ENCODE measurements around the gene CELSR3.

The CELSR3 gene

DNA sequence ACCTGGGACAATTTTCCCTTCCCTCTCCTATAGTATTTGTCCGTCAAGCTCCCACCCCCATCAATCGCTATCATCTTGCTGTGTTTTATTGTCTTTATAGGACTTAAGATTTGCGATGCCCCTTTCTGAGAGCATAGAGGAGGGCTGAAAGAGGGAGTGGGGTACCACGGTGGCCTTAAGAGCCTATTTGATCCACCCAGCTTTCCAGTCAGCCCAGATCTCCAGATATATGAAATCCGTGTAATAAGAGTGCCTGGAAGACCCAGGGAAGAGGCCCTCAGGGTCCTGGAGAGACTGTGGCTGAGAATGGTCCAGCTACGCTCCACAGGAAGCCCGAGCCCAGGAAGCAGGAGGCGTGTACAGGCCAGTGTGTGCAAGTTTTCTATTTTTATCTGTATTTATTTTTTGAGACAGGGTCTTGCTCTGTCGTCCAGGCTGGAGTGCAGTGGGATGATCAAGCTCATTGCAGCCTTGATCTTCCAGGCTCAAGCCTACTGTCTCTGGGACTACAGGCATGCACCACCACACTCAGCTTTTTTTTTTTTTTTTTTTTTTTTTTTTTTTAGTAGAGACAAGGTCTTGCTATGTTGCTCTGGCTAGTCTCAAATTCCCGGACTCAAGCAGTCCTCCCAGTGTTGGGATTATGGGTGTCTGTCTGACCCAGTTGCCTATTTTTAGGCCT, 24.0 kb upstream of the CELSR3 start:
- DNase-seq, result no peak

GRCh38 chr3:48685603-48686511, 23.2 kb upstream of the CELSR3 start, which contains the start of gene NCKIPSD:
NCKIPSD (minus strand) TSS chr3:48685915; CDS start chr3:48685807, 108 bp downstream.
- DNase-seq, result peak; percentile 94

DNA sequence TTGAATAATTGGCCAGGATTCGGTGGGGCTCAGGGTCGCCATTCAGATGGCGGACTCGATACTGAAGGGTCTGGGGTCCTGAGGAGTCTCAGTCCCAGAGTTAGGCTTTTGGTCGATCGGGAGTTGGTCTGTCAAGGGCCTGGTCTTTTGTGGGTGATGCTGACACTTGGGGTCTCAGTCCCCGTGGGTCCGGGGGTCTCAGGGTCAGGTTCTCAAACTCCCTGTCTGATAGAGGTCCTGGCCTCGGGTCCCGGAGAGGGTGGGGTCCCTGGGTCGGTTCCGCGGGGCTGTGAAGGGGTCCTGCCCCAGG, 22.6 kb upstream of the CELSR3 start:
- DNase-seq, result no peak

GRCh38 chr3:48684480-48685143, 21.9 kb upstream of the CELSR3 start:
- peak; percentile 40 for DNase-seq

- no peak for DNase-seq
These were observed 21.3 kb upstream of the CELSR3 start for GRCh38 chr3:48684054-48684349.

DNA sequence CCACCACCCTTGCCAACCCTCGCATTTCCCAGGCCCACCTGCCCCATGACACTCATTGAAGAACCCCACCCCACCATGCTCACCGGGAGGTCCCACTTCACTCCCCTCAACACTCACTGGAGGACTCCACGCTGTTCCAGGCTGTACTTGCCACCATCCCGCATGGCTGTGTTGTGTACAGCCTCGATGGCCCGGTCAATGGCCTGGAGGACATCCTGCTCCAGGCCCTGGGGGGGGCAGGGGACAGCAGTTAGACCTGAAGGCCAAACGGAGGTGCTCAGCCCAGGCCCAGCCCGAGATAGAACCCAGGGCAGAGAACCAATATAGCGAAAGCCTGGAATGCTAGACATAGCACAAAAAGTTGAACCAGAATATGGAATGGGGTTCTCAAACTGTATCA, 20.1 kb upstream of the CELSR3 start:
- DNase-seq, result no peak

DNA sequence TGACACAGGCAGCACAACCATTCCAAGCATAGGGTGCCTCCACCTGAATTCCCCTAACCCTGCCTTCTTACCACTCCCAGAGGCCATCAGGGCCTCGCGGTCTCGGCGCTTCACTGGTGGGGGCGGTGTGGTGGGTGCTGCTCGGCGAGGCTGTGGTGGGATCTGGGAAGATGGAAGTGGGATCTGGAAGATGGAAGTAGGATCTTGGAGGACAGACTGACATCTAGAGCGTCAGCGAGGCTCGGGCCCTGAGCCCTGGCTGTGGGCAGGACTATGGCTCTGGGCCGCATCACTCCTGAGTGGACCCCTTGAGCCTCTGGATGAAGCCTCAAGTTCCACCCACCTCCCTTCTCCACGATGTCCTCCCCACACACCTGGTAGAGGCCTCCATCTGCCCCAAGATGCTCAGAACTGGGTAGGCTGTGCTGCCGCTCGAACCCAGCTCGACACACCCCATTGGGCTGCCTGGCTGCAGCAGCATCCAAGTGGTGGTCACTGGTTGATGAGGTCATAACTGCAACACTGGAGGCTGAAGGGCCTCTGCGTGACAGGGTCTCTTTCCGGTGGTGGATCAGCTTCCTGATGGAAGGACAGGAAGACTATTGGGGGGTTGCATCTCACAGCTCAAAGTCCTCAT, 19.4 kb upstream of the CELSR3 start:
- DNase-seq, result no peak

GRCh38 chr3:48681541-48681880, 18.8 kb upstream of the CELSR3 start:
- DNase-seq, result no peak

- no peak for DNase-seq
These were observed 18.3 kb upstream of the CELSR3 start for GRCh38 chr3:48680811-48681540.

- peak; percentile 51 for DNase-seq
These were observed 17.0 kb upstream of the CELSR3 start for GRCh38 chr3:48679411-48680391.

DNA sequence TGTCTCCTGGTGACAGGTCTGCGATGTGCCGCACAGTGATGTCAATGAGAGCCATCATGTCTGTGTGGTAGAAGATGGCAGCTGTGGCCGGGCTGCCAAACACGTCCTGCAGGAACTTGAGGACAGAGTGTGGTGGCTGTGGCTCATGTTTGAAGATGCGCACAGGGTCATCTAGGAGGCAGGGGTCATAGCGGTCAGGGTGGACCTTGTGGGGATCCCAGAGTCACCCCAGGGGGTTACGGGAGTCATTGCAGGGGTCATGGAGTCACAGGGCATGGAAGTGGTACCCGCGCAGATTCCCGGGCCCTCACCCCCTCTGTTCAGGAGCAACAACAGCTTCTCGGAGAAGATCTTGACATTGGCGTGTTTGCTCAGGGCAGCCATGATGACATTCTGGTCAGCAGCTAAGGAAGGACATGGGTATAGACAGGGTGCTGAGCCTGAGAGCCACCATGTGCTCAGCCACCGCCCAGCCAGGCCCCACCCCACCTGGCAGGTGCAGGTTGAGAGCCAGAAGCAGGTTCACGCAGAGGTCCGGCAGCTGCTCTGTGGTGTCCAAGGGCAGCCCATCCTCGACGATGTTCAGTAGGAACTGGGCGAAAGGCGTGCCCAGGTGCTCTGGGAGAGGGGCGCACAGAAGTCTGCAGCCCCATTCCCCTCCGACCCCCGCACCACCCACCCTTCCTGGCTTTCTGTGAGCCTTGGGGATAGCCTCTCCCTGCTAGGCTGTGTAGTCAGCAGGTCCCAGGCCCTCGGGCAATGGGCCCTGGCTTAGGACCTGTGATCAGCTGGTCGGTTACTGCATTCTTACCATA, 16.1 kb upstream of the CELSR3 start:
- DNase-seq, result no peak

GRCh38 chr3:48678056-48678455, 15.4 kb upstream of the CELSR3 start:
- no peak for DNase-seq

DNA sequence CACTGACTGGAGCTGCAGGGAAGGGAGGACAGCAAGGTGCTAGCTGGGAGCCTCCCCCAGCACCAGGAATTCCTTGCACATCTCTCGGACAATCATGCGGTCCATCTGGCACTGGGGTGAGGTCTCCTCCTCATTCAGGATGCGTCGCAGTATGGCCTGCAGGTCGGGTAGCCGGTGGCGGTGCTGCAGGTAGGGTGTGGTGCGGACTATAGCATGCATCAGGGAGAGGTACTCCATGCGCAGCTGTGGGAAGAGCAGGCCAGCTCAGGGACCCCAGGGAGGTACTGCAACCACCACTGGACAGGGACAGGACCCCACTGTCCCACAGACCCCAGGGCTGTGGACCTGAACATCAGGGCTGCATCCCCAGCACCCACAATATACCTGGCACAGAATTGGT, 11.8 kb upstream of the CELSR3 start:
- no peak for DNase-seq

DNA sequence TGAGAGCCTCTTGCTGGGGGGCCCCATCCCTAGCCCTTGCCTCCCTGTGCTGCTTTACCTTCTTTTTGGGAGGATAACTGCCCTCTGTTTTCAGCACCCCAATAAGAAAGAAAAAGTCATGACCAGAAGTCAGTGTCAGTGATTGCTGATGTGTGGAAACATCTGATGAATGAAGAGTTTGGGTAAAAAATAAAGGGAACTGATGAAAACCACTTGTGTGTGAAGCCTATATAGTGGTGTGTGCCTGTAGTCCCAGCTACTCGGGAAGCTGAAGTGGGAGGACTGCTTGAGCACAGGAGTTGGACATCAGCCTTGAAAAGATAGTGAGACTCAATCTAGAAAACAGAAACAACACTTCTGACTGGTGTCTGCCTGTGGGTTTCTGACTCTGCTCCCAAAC, 9.8 kb upstream of the CELSR3 start:
- no peak for DNase-seq

GRCh38 chr3:48664929-48665328, 2.2 kb upstream of the CELSR3 start:
- DNase-seq, result no peak

DNA sequence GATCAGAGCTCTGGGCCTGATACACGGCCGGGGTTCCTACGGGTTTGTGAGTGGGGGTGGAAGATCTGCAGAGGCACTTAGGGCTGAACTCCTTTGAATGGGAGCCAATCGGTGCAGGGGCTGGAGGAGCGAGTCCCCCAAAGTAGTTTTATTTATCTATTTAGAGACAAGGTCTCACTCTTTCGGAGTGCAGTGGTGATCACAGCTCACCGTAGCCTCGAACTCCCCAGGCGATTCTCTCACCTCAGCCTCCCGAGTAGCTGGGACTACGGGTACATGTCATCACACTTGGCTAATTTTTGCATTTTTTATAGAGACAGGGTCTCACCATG, 1.6 kb upstream of the CELSR3 start:
- DNase-seq, result no peak

DNA sequence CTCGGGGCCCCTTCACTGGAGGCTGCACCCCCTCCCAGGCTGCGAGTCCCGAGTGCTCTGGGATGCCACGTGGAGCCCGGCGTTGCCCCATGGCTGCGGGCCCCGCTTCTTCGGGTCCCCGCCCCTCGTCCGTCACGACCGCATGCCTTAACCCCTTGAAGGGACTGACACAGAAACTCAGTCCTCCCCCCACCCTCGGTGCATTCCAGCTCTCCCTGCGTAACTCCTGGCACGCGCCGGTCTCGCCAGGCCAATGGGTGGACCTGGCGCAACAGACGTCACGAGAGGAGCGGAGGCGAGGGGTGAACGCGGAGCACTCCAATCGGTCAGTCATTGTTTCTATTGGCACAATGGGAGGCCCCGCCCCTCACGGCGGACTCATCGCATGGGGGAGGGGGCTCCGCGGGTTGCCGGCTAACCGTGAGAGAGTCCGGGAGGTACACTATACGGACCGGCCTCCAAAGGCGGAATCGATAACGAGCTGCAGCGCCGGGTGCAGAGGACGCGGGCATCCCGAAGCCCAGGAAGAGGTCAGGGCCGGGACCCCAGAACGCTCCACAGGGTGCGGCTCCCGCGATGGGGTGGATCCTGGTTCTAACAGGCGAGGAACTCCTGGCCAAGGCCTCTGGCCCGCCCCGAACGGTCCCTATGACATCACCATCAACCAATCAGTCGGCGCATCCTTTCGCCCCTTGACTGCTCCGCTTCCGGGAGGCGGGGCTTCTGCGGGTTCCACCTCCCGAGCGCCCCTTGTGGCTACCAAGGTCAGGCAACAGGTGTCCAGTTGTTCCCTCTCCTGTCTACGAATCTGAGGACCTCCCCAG, 1.0 kb upstream of the CELSR3 start:
- peak; percentile 98 for DNase-seq

- DNase-seq, result no peak
These were observed 437 bp downstream of the CELSR3 start for GRCh38 chr3:48662145-48662752.

GRCh38 chr3:48661501-48662144, 1.1 kb downstream of the CELSR3 start:
- DNase-seq, result peak; percentile 71

Measured in RPMI8226 (cell line).